ENCODE data around the gene PRDM10.

DNA sequence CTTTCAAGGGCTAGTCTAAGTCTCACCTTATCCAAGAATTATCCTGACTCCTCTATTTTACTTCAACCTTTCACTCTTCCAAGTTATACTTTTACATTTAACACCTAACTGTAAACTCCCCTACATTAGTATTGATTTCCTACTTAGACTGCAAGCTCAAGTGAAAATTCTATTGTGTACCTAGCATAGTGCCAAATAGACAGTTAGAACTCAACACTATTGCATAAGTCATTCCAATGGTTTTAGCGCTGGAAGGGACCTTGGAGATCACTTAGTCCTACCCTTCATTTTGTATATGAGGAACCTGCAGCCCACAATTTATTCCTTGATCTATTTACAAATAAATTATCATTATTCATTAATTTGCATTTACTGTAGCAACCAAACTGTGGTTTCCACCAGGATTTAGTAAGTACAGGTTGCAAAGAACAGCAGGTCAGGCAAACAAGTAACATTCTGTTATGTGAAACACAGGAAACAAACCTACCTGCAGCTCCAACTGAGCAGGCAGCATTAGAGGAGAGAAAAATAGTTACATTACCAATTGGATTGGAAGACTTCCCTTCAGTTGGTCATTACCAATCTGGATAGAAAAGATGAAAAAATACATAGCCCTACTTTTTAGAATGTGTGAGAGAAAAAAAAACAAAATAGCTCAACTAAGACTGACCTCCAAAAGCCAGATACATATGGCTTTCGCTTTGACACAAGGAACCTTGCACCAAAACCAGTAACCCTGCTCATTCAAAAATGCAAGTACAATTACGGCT, 73.5 kb downstream of the PRDM10 start:
- TF ChIP-seq POLR2AphosphoS5 (IDR thresholded peaks at IDR 0.05), result no peak
- no peak for TF ChIP-seq CTCF (IDR thresholded peaks at IDR 0.05)
- no peak for TF ChIP-seq POLR2A (IDR thresholded peaks at IDR 0.05)
